H9 (cell line): ENCODE results near the gene RAB1B. TPM values are rescaled to one million over a fixed set of nuclear protein-coding genes. Genes with fewer than 3 reads are reported as not detected.

Source experiments
- DNase-seq: peaks from one replicate; pipeline ENCODE4 v3.0.0-alpha.2; 2017
- H2AFZ ChIP-seq: one replicate; pipeline ENCODE4 v1.6.1; 2013; ENCODE audit warnings: mild to moderate bottlenecking, low read length, control low read depth, moderate library complexity
- H2AK5ac ChIP-seq: 2 replicates; pipeline ENCODE4 v1.6.1; 2013; ENCODE audit warnings: low read length, control low read depth, mixed read lengths; ENCODE audit not compliant: insufficient read length
- H2BK120ac ChIP-seq: one replicate; pipeline ENCODE4 v1.6.1; 2013; ENCODE audit warnings: low read depth, mild to moderate bottlenecking, low read length, control low read depth, inconsistent platforms; ENCODE audit not compliant: poor library complexity, severe bottlenecking
- H2BK12ac ChIP-seq: 2 replicates; pipeline ENCODE4 v1.6.1; 2013; ENCODE audit warnings: low read length, control low read depth, mixed read lengths, low read depth; ENCODE audit not compliant: insufficient read length
- H2BK15ac ChIP-seq: 2 replicates; pipeline ENCODE4 v1.6.1; 2013; ENCODE audit warnings: low read depth, low read length, control low read depth
- H2BK20ac ChIP-seq: one replicate; pipeline ENCODE4 v1.6.1; 2013; ENCODE audit warnings: low read depth, mild to moderate bottlenecking, low read length, control low read depth, inconsistent platforms; ENCODE audit not compliant: poor library complexity, severe bottlenecking
- H2BK5ac ChIP-seq: 2 replicates; pipeline ENCODE4 v1.6.1; 2013; ENCODE audit warnings: low read length, control low read depth, mixed read lengths; ENCODE audit not compliant: insufficient read length
- H3K14ac ChIP-seq: 2 replicates; pipeline ENCODE4 v1.6.1; 2013; ENCODE audit warnings: low read length, control low read depth; ENCODE audit not compliant: insufficient read depth
- H3K18ac ChIP-seq: 2 replicates; pipeline ENCODE4 v1.6.1; 2013; ENCODE audit warnings: low read depth, mild to moderate bottlenecking, mixed read lengths, low read length, control low read depth; ENCODE audit not compliant: insufficient read length
- H3K23ac ChIP-seq: 2 replicates; pipeline ENCODE4 v1.6.1; 2013; ENCODE audit warnings: low read length, control low read depth, mixed read lengths, low read depth; ENCODE audit not compliant: insufficient read length
- H3K23me2 ChIP-seq: 2 replicates; pipeline ENCODE4 v1.6.1; 2013; ENCODE audit warnings: low read depth, mild to moderate bottlenecking, mixed read lengths, low read length, control low read depth; ENCODE audit not compliant: insufficient read length, poor library complexity, severe bottlenecking
- H3K27ac ChIP-seq: 2 replicates; pipeline ENCODE4 v1.5.1; 2013; ENCODE audit warnings: low read length, control low read depth, mixed read lengths, low read depth; ENCODE audit not compliant: insufficient read length
- H3K27me3 ChIP-seq: 2 replicates; pipeline ENCODE4 v1.6.1; 2013; ENCODE audit warnings: low read length, control low read depth, inconsistent platforms; ENCODE audit not compliant: insufficient read depth
- H3K4ac ChIP-seq: 2 replicates; pipeline ENCODE4 v1.6.1; 2013; ENCODE audit warnings: low read depth, mild to moderate bottlenecking, control low read depth, inconsistent platforms, low read length, moderate library complexity
- H3K4me1 ChIP-seq: 2 replicates; pipeline ENCODE4 v1.6.1; 2013; ENCODE audit warnings: low read length, control low read depth, inconsistent platforms; ENCODE audit not compliant: insufficient read depth
- H3K4me2 ChIP-seq: 2 replicates; pipeline ENCODE4 v1.6.1; 2013; ENCODE audit warnings: low read length, control low read depth, mixed read lengths; ENCODE audit not compliant: insufficient read length, insufficient read depth
- H3K56ac ChIP-seq: 2 replicates; pipeline ENCODE4 v1.6.1; 2013; ENCODE audit warnings: low read depth, mild to moderate bottlenecking, mixed read lengths, low read length, control low read depth; ENCODE audit not compliant: insufficient read length
- H3K79me1 ChIP-seq: 2 replicates; pipeline ENCODE4 v1.6.1; 2013; ENCODE audit warnings: low read depth, mild to moderate bottlenecking, moderate library complexity, low read length, control low read depth, inconsistent platforms; ENCODE audit not compliant: insufficient read depth, poor library complexity, severe bottlenecking
- H3K79me2 ChIP-seq: 2 replicates; pipeline ENCODE4 v1.6.1; 2013; ENCODE audit warnings: low read length, control low read depth, inconsistent platforms; ENCODE audit not compliant: insufficient read depth
- H3K9ac ChIP-seq: 2 replicates; pipeline ENCODE4 v1.6.1; 2013; ENCODE audit warnings: low read length, control low read depth, mixed read lengths; ENCODE audit not compliant: insufficient read length; ENCODE audit errors: extremely low read depth
- H3K9me3 ChIP-seq: one replicate; pipeline ENCODE4 v1.6.1; 2013; ENCODE audit warnings: low read depth, low read length, inconsistent platforms; ENCODE audit not compliant: control insufficient read depth
- H3T11ph ChIP-seq: one replicate; pipeline ENCODE4 v1.6.1; 2013; ENCODE audit warnings: mild to moderate bottlenecking, low read length, control low read depth, inconsistent platforms
- H4K20me1 ChIP-seq: one replicate; pipeline ENCODE4 v1.6.1; 2013; ENCODE audit not compliant: control insufficient read depth, insufficient read length, insufficient read depth
- H4K5ac ChIP-seq: 2 replicates; pipeline ENCODE4 v1.6.1; 2013; ENCODE audit warnings: low read depth, mild to moderate bottlenecking, mixed read lengths, low read length, control low read depth; ENCODE audit not compliant: insufficient read length
- H4K8ac ChIP-seq: replicated peaks from 2 replicates; pipeline ENCODE4 v1.6.1; 2013; ENCODE audit warnings: low read length, control low read depth, mixed read lengths, low read depth; ENCODE audit not compliant: insufficient read length
- H4K91ac ChIP-seq: 2 replicates; pipeline ENCODE4 v1.6.1; 2013; ENCODE audit warnings: low read depth, mild to moderate bottlenecking, moderate library complexity, mixed read lengths, low read length, control low read depth; ENCODE audit not compliant: insufficient read length
- H3K27ac Mint-ChIP-seq, 3 experiments: 2 replicates in 2 of 3; 3 replicates in 1 of 3; pipeline ENCODE4 v1.8.0; 2020 to 2021; ENCODE audit warnings: mixed read lengths in 3 of 3, mild to moderate bottlenecking in 1 of 3, moderate library complexity in 1 of 3
- H3K27me3 Mint-ChIP-seq: 2 replicates; pipeline ENCODE4 v1.8.0; 2021; ENCODE audit warnings: low read depth, mild to moderate bottlenecking, moderate library complexity, mixed read lengths
- H3K36me3 Mint-ChIP-seq, 3 experiments: 2 replicates in 2 of 3; 3 replicates in 1 of 3; pipeline ENCODE4 v1.8.0; 2020 to 2021; ENCODE audit warnings: low read depth in 3 of 3, mixed read lengths in 3 of 3; ENCODE audit not compliant: insufficient read depth in 1 of 3
- H3K4me1 Mint-ChIP-seq, 2 experiments: 2 replicates each; pipeline ENCODE4 v1.8.0; 2020; ENCODE audit warnings: mixed read lengths in 2 of 2
- H3K4me3 Mint-ChIP-seq, 2 experiments: 2 replicates in 1 of 2; 3 replicates in 1 of 2; pipeline ENCODE4 v1.8.0; 2020 to 2021; ENCODE audit warnings: mild to moderate bottlenecking in 2 of 2, mixed read lengths in 2 of 2, moderate library complexity in 1 of 2
- H3K9me3 Mint-ChIP-seq, 2 experiments: 2 replicates in 1 of 2; 3 replicates in 1 of 2; pipeline ENCODE4 v1.8.0; 2020; ENCODE audit warnings: mild to moderate bottlenecking in 2 of 2, mixed read lengths in 2 of 2, moderate library complexity in 1 of 2
- WGBS: extraction: QIAGEN DNeasy Blood & Tissue Kit; methylation state at CpG from one replicate; pipeline ENCODE4 v1.1.7; 2013; ENCODE audit warnings: missing lambda C conversion rate, low lambda C conversion rate, mixed read lengths; ENCODE audit not compliant: insufficient read length; ENCODE audit errors: extremely low coverage; 5-methylcytosine and 5-hydroxymethylcytosine counted together
- total RNA-seq: library from RNA; stranded (reverse); gene quantifications from 2 replicates; pipeline ENCODE4 v1.2.1, GENCODE V29; 2021
- TF ChIP-seq, protein P1 (sequence below): fragments of 200-600 bp; sonication (generic); conservative IDR thresholded peaks from 3 replicates; pipeline ENCODE4 v1.8.0; 2021; ENCODE audit warnings: antibody characterized with exemption, mild to moderate bottlenecking

RAB1B gene
- total RNA-seq, 1 experiment from 2014 or later = 118 TPM

GRCh38 chr11:66313321-66314185 lies 45.1 kb downstream of the RAB1B start:
- H2AFZ ChIP-seq = no peak overlapping the region
- Mint-ChIP-seq H3K4me1 (peaks cover 22 to 31% of the 10 kb centered on the region in 2 experiments), H3K9me3 (peaks cover 0 to 3% of the 10 kb centered on the region in 2 experiments; a peak in 2 of 5 replicates), H3K4me3 (peak overlapping the region; percentile 67 to 86), H3K27ac (peak overlapping the region; percentile 87 to 97 (median 96)), H3K36me3 (peaks cover 0 to under 1% (median under 1%) of the 10 kb centered on the region in 3 experiments; a peak in 3 of 7 replicates), H3K27me3 (peaks cover 17% of the 10 kb centered on the region)
- no peak overlapping the region for H2BK12ac ChIP-seq
- H3K4ac ChIP-seq = no peak overlapping the region
- no peaks in the 10 kb centered on the region for H3K9me3 ChIP-seq
- no peak overlapping the region for H3K56ac ChIP-seq
- H3K27ac ChIP-seq = no peak overlapping the region
- WGBS = no CpG with 5 or more reads among the region's 38 CpGs
- no peaks in the 10 kb centered on the region for H3K27me3 ChIP-seq
- TF ChIP-seq, protein P1, sequence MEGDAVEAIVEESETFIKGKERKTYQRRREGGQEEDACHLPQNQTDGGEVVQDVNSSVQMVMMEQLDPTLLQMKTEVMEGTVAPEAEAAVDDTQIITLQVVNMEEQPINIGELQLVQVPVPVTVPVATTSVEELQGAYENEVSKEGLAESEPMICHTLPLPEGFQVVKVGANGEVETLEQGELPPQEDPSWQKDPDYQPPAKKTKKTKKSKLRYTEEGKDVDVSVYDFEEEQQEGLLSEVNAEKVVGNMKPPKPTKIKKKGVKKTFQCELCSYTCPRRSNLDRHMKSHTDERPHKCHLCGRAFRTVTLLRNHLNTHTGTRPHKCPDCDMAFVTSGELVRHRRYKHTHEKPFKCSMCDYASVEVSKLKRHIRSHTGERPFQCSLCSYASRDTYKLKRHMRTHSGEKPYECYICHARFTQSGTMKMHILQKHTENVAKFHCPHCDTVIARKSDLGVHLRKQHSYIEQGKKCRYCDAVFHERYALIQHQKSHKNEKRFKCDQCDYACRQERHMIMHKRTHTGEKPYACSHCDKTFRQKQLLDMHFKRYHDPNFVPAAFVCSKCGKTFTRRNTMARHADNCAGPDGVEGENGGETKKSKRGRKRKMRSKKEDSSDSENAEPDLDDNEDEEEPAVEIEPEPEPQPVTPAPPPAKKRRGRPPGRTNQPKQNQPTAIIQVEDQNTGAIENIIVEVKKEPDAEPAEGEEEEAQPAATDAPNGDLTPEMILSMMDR = peak; percentile 60
- H4K20me1 ChIP-seq = no peaks in the 10 kb centered on the region
- H2BK120ac ChIP-seq = no peak overlapping the region
- H3K79me2 ChIP-seq = no peaks in the 10 kb centered on the region
- H3T11ph ChIP-seq = no peak overlapping the region
- no peak overlapping the region for H4K8ac ChIP-seq
- no peak overlapping the region for H3K9ac ChIP-seq
- DNase-seq = peak; percentile 77
- H2BK5ac ChIP-seq = no peak overlapping the region
- no peak overlapping the region for H4K91ac ChIP-seq
- H2BK15ac ChIP-seq = no peak overlapping the region
- no peak overlapping the region for H4K5ac ChIP-seq
- H3K18ac ChIP-seq = peak overlapping the region; percentile 64
- peaks cover 2% of the 10 kb centered on the region; the same call in 1 of the 2 replicates for H3K4me1 ChIP-seq
- H3K4me2 ChIP-seq = peak overlapping the region; percentile 38
- peaks cover 12% of the 10 kb centered on the region for H3K23me2 ChIP-seq
- no peak overlapping the region for H2AK5ac ChIP-seq
- no peaks in the 10 kb centered on the region for H3K79me1 ChIP-seq
- peak overlapping the region; percentile 82 for H3K14ac ChIP-seq
- H2BK20ac ChIP-seq = no peak overlapping the region
- no peak overlapping the region for H3K23ac ChIP-seq
